ENCODE results near the gene USF1.

GRCh38 chr1:161039546-161039945 lies 6.2 kb downstream of the USF1 start:
- TF ChIP-seq CTCF (conservative IDR thresholded peaks at IDR 0.05; ENCODE audit: low read length) (no peak), EZH2phosphoT487 (IDR thresholded peaks at IDR 0.05; ENCODE audit: borderline replicate concordance) (no peak)

Measured in Loucy (cell line).